HL-60/S4 (cell line): ENCODE results near the gene HACE1.
"Not testable (repeated sequence)": the region's sequence is repeated elsewhere in the genome, so short reads cannot be mapped to it uniquely, and the experiment has no call there.

Source experiments
- in situ Hi-C: fragments of 300-500 bp; cut with MboI; formaldehyde crosslinking; loops from 2 replicates; pipeline ENCODE4 v1.14.3; 2022; ENCODE audit warnings: low sequenced_read_pairs

Gene HACE1

GRCh38 chr6:104859225-104860146 lies at the start of gene HACE1:
TSS of gene HACE1 (minus strand) at chr6:104859919. CDS start at chr6:104859642, 277 bp downstream.
- in situ Hi-C loops: no loop called here

GRCh38 chr6:104908888-104909525 lies 49.3 kb upstream of the HACE1 start:
- in situ Hi-C loops: no loop called here

- in situ Hi-C loops: no loop called here
Observed at GRCh38 chr6:104908031-104908887, 48.5 kb upstream of the HACE1 start.

- in situ Hi-C loops: not testable (repeated sequence)
Observed at GRCh38 chr6:104898893-104899292, 39.2 kb upstream of the HACE1 start.

GRCh38 chr6:104896914-104897313 lies 37.2 kb upstream of the HACE1 start:
- in situ Hi-C loops: no loop called here

- in situ Hi-C loops: no loop called here
Observed at GRCh38 chr6:104888066-104888465, 28.3 kb upstream of the HACE1 start.

GRCh38 chr6:104887350-104887749 lies 27.6 kb upstream of the HACE1 start:
- in situ Hi-C loops: no loop called here

- in situ Hi-C loops: no loop called here
Observed at GRCh38 chr6:104885518-104886043, 25.9 kb upstream of the HACE1 start.

GRCh38 chr6:104884867-104885517 lies 25.3 kb upstream of the HACE1 start:
- in situ Hi-C loops: no loop called here

GRCh38 chr6:104881964-104882668 lies 22.4 kb upstream of the HACE1 start:
- in situ Hi-C loops: no loop called here

- in situ Hi-C loops: no loop called here
Observed at GRCh38 chr6:104862456-104862855, 2.7 kb upstream of the HACE1 start.

- in situ Hi-C loops: no loop called here
Observed at GRCh38 chr6:104860221-104860620, 502 bp upstream of the HACE1 start.

GRCh38 chr6:104858642-104859041 lies 1.1 kb downstream of the HACE1 start:
- in situ Hi-C loops: no loop called here

GRCh38 chr6:104855507-104855906 lies 4.2 kb downstream of the HACE1 start:
- in situ Hi-C loops: no loop called here

GRCh38 chr6:104847721-104848120 lies 12.0 kb downstream of the HACE1 start:
- in situ Hi-C loops: not testable (repeated sequence)

- in situ Hi-C loops: no loop called here
Observed at GRCh38 chr6:104843229-104843628, 16.5 kb downstream of the HACE1 start.

- in situ Hi-C loops: no loop called here
Observed at GRCh38 chr6:104837158-104837557, 22.6 kb downstream of the HACE1 start.

GRCh38 chr6:104836479-104837020 lies 23.2 kb downstream of the HACE1 start:
- in situ Hi-C loops: not testable (repeated sequence)

- in situ Hi-C loops: no loop called here
Observed at GRCh38 chr6:104835782-104836181, 23.9 kb downstream of the HACE1 start.
